ENCODE measurements around the gene TP53RK. TPM values are rescaled to one million over a fixed set of nuclear protein-coding genes. Genes with fewer than 3 reads are reported as not detected.

The TP53RK gene
- polyA plus RNA-seq, 4 donors: 13.5 to 20.0 (median 17.1) TPM

DNA sequence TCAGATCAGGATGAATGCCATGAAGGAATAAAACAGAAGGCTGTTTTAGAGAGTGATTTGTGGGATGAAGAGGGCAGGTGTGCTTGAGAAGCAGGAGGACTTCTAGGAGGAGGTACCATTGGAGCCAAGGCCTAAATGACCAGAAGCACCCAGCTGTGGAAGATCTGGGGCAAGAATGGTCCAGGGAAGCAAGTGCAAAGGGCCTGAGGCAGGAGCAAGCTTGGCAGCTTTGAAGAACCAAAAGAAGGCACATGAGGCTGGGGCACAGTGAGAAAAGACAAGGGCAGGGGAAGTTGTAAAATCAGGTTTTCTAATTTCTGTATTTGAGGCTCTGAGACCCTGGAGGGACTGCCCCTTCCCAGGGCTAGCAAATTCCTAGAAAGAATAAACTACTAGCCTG lies 47.8 kb downstream of the TP53RK start:
- no peak for DNase-seq (ENCODE audit: low read depth in 4 of 4, low spot score in 2 of 4)

DNA sequence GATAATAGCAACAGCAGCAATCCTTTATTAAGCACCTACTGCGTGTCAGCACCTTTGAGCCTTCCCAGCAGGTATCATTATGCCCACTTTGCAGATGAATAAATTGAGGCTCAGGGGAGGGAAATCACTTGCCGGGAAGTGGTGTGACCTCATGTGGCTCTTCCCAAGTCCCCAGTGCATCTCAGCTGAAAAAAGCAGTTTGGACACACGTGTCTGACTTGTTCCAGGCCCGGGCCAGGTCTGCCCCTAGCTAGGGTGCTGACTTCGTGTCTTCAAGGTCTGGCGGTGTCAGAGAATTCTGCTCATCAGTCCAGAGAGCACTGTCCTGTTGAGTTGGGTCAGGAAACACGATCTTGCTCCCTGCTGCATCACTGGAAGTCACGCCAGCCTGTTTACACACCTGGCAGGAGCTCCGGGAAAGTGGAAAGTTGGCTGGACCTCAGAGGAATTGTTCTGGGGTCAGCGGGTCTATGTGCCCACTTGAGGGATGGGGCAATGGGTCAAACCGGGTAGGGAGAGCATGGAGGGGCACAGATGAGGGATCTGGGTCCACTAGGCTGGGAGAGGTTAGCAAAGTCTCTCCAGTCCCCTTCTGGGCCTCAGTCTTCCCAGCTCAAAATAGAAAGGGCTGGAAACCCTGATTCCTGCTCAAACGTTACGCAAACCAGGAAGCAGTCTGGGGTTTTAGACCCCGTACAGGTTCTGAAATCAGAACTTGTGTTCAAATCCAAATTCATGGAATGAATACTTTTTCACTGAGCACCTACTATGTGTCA lies 48.5 kb downstream of the TP53RK start:
- DNase-seq (ENCODE audit: low read depth in 4 of 4, low spot score in 2 of 4): no peak

DNA sequence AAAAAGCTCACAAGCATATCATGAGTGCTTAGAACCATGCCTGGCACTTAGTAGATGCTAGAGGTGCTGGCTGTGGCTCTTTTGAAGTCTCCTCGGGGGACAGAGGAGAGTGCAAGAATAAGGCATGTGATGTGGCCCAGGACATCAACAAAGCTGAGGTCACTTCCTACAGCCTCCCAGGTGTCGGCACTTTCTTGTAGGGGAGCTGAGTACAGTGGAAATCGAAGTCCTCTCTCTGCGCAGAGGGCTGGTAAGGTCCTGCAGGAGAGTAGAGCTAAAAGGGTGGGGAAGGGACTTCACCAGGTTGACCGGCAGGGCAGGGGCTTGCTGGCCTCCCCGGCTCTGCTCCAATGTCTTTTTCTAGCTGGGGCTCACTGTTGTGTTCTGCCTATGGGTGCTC lies 49.2 kb downstream of the TP53RK start:
- DNase-seq (ENCODE audit: low read depth in 4 of 4, low spot score in 2 of 4): no peak

DNA sequence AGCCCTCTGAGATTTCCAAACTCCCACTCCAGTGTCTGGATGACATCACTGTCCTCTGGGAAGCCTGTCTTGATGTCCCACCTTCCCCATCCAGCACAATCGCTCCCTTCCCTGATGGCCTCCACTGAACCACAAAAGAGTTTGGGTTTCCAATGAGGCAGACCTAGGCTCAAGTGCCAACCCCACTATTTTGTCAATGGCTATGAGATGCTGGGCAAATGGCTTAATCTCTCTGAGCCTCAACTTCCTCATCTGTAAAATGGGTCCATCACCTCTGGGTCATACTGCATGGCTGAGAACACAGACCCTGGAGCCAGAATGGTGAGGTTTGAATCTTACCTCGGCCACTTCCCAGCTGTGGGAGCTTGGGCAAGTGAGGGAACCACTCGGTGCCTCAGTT lies 49.7 kb downstream of the TP53RK start:
- no peak for DNase-seq (ENCODE audit: low read depth in 4 of 4, low spot score in 2 of 4)

DNA sequence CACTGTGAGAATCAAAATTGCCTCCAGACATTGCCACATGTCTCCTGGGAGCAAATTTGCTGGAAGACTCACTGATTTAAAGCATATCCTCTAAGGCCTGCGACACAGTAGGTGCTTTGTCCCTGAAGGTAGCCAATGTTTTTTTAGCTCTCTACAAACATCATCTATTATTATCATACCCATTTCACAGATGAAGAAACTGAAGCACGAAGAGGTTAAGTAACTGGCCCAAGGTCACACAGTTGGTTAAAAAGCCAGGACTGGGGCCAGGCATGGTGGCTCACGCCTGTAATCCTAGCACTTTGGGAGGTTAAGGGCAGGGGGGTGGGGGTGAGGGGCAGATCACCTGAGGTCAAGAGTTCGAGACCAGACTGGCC lies 50.4 kb downstream of the TP53RK start:
- DNase-seq (ENCODE audit: low read depth in 4 of 4, low spot score in 2 of 4): no peak

DNA sequence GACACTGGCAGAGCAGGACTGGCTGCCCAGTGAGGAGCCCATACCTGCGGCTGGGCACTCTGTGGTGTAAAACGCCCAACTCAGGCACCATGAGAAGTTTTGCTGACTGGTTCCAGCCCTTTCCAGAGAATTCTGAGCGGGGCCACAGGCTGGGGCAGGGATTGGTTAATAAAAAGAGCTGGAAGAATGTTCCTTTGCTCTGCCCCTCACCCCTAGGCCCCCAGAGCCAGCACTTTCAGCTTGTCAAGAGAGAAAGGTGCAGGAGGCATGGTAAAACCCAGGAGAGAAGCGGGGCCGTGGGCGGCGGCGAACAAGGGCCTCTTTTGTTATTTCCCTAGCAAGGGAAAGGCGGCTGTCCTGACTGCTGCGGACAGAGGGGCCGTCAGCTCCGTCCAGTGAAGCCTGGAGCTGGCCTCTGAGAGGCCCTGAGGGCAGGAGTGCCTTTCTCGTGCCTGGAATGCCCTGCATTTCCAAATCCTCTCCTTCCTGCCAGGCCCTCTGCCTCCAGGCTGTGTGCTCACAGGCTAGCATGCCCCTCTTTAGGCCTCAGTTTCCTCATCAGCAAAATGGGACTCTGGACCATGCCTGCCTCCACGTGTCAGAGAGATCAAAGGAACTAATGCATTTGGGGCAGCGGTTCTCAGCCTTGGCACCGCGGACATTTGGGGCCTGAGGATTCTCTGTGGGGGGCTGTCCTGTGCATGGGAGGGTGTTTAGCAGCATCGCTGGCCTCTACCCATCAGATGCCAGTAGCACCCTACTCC lies 50.9 kb downstream of the TP53RK start:
- no peak for DNase-seq (ENCODE audit: low read depth in 4 of 4, low spot score in 2 of 4)

DNA sequence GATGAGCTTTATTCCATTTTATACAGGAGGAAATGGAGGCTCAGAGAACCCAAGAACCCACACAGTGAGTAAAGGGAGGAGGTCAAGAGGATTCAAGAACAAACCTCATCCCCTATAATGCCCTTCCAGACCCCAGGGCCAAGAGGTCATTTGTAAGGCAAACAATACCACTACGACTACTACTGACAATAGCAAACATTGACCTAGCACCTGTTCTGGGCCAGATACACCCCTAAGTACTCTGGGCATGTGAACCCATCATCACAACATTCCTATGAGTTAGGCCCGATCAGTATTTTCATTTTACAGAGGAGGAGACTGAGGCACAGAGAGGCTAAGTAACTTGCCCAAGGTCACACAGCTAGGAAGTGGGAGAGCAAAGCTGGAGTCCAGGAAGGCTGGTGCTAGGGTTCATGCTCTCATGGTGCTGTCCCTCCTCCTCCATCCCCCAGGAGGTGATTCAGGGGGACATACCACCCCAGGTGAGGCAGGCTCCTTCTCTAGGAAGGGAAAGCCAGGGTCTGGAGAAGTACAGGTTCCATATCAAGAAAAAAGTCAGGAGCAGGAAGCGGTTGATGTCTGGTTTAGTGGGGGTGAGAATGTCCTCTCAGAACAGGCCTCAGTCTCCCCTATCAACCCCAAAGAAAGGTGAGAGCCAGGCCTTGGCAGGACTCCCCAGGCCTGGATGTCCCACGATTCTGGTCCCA lies 51.7 kb downstream of the TP53RK start:
- no peak for DNase-seq (ENCODE audit: low read depth in 4 of 4, low spot score in 2 of 4)

DNA sequence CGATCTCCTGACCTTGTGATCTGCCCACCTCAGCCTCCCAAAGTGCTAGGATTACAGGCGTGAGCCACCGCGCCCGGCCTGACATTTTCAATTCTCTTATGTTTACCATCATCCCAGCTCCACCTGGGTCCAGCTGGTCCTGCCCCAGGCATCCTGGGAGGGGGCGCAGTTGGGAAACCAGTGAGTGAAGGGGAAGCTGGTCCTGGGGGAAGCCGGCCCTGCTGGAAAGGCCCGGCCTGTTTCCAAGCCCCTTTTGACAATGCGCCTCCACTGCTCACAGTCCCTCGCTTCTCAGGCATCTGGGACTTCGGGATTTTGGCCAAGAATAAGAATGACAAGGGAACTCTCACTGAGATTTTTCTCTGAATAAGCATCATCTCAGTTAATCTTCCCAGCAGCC lies 52.2 kb downstream of the TP53RK start:
- no peak for DNase-seq (ENCODE audit: low read depth in 4 of 4, low spot score in 2 of 4)

DNA sequence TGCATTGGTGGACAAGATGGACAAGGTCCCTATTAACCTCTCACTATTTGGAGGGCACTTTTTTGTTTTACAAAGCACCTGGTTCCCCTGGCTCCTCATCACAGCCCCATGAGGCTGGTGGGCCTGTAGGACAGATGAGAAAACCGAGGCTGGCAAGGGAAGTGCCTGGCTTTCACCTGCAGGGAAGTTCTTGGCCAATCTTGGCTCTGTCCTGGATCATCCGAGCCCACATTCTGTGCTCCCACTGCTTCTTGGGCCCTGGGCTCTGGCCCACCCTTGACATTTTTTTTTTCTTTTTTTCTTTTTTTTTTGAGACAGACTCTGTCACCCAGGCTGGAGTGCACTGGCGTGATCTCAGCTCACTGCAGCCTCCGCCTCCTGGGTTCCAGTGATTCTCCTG lies 52.7 kb downstream of the TP53RK start:
- no peak for DNase-seq (ENCODE audit: low read depth in 4 of 4, low spot score in 2 of 4)

DNA sequence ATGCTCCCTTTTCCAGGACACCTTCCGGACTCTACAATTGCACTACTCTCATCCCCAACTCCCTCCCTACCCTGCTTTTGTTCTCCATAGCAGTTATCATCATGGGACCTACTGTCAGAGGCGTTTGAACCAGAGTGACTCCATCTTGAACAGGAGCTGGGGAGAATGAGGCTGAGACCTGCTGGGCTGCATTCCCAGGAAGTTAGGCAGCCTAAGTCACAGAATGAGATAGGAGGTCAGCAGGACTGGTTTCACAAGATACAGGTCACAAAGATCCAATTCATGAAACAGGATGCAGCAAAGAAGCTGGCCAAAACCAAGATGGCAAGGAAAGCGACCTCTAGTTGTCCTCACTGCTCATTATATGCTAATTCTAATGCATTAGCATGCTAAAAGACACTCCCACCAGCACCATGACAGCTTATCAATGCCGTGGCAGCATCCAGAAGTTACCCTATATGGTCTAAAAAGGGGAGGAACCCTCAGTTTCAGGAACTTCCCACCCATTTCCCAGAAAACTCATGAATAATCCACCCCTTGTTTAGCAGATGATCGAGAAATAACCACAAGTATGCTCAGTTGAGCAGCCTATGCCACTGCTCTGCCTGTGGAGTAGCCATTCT lies 53.6 kb downstream of the TP53RK start:
- no peak for DNase-seq (ENCODE audit: low read depth in 4 of 4, low spot score in 2 of 4)

DNA sequence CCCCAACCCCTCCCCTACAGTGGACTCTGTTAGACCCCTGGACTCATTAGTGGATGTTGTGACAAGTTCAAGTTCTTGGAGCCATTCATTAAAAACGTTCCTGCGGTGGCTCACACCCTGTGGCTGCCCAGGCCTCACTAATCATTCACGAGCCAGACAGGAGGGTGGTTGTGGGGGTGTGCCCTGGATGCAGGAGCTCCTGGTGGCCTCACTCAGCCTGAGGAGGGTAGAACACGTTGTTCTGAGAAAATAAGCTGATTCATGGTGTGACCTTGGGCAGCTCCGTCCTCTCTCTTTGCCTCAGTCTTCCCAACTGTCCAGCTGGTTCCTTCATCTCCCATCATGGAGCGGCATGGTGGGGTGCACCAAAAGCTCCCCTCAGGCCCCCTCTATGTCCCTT lies 54.7 kb downstream of the TP53RK start:
- no peak for DNase-seq (ENCODE audit: low read depth in 4 of 4, low spot score in 2 of 4)

Other genes starting within 250 kb of the TP53RK start
- 10 to 100 TPM; 19.5 to 46.7 (median 31.3) TPM for gene ZNF334, start 175.9 kb downstream of the TP53RK start, polyA plus RNA-seq (ENCODE audit: insufficient read length in 4 of 4)
- not detected for gene OCSTAMP, start 138.8 kb downstream of the TP53RK start, polyA plus RNA-seq (ENCODE audit: insufficient read length in 4 of 4)
- 10 to 100 TPM in 3 of 4 donors, 1 to 10 TPM in 1; 8.8 to 22.9 (median 20.3) TPM for gene SLC13A3, start 38.0 kb downstream of the TP53RK start, polyA plus RNA-seq (ENCODE audit: insufficient read length in 4 of 4)
- gene SLC2A10, start 20.2 kb upstream of the TP53RK start, polyA plus RNA-seq (ENCODE audit: insufficient read length in 4 of 4): 10 to 100 TPM; 16.1 to 17.6 (median 16.8) TPM
- 1 to 10 TPM in 1 of 4 donors, under 1 TPM in 3; 0.49 to 1.8 (median 0.69) TPM for gene EYA2, start 205.4 kb upstream of the TP53RK start, polyA plus RNA-seq (ENCODE audit: insufficient read length in 4 of 4)

Data from left renal cortex interstitium (tissue), 4 donors.